Fibroblast of skin of left quadriceps (primary cell): ENCODE measurements around the gene HPS1.

Experiments
- DNase-seq, 2 experiments: peaks; one replicate each; pipeline ENCODE4 v3.0.0-alpha.2; 2013; ENCODE audit warnings: low read depth in 2 of 2

The HPS1 gene

DNA sequence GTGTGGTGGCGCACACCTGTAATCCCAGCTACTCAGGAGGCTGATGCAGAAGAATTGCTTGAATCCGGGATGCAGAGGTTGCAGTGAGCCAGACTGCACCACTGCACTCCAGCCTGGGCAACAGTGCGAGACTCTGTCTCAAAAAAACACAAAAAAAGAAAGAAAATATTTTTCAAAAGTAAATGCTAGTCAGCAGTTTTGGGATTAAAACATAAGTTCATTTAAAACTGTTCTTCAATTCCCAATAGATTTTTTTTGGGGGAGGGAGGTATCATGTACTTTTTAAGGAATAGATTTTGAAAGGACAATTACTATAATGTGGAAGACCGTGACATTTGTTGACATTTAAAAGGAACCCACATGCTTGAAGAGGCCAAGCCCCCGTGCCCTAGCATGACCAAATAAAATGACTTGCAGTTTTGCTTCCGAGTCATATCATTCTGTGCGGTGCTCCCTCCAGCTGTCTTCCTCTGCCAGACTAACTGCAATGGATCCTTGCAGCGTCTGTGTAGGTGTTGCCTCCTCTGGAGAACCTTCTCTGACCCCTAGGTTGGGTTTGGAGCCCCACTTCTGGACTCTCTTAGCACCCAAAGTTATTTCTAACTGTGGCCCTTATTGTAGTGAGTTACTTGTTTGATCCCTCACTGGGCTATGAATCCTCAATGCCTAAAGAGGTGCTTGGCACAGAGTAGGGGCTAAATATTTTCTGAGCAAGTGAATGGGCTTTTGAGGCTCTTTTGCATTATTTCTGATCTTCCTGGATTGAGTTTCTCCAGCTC, 17.4 kb upstream of the HPS1 start:
- no peak for DNase-seq

DNA sequence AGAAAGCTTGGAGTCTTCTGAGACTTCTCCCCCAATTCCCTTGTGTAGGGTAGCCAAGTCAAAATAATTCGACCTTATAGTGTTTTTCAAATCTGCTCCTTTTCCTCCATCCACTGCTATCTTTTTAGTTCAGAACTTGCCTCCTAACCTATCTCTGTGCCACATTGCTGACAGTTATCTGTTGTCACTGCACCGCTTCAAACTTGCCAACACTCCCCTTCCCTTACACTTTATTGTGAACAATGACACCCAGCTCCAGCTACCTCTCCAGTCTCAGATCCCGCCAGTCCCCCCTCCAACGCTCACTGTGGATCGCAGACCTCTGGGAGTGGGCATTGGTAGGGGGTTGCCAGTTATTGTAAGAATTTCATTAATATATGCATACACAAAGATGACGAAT, 16.3 kb upstream of the HPS1 start:
- no peak for DNase-seq

DNA sequence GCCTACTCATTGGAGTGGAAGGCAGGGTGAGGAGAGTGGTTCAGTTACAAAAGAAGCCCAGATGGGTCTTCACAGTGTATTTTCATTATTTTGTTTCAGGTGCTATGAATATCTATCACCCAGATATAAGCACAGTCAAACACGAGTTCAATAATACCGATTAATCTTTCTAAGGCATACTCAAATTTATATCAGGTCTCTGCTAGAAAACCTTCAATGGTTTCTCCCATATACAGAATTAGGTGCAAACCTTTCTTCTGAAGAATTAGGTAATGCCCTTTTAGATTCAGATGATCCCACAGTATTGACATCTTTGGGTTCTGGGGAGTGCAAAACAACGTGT, 14.7 kb upstream of the HPS1 start:
- no peak for DNase-seq

DNA sequence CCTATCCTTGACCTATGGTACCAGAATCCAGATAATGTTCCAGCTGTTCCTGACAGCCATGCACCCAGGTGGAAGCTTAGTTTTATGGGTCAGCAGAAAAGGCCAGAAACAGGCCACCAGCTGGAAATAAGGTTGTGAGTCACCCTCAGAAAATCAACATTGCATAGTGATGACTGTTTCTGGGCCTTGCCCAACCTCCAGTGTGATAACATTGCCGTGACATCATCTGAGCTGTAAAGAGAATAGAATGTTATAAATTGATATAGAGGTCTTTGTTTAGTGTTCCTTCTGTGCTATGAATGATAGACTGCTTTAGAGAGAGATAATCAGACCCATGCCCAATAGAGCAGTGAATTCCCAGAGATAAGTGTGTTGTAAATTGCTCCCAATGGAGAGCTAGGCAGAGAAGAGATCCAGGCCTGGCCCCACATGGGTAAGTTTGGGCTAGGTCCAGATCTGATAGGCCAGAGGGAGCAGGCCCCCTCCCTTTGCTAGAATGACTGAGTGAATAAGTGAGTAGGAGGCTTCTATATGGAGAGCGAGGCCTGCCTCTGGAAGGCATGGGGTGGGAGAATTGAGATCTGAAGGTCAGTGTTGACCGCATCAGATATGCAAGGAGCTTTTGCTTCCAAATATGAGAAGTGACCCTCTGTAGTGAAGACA, 14.2 kb upstream of the HPS1 start:
- peak; percentile 78 to 80 for DNase-seq

DNA sequence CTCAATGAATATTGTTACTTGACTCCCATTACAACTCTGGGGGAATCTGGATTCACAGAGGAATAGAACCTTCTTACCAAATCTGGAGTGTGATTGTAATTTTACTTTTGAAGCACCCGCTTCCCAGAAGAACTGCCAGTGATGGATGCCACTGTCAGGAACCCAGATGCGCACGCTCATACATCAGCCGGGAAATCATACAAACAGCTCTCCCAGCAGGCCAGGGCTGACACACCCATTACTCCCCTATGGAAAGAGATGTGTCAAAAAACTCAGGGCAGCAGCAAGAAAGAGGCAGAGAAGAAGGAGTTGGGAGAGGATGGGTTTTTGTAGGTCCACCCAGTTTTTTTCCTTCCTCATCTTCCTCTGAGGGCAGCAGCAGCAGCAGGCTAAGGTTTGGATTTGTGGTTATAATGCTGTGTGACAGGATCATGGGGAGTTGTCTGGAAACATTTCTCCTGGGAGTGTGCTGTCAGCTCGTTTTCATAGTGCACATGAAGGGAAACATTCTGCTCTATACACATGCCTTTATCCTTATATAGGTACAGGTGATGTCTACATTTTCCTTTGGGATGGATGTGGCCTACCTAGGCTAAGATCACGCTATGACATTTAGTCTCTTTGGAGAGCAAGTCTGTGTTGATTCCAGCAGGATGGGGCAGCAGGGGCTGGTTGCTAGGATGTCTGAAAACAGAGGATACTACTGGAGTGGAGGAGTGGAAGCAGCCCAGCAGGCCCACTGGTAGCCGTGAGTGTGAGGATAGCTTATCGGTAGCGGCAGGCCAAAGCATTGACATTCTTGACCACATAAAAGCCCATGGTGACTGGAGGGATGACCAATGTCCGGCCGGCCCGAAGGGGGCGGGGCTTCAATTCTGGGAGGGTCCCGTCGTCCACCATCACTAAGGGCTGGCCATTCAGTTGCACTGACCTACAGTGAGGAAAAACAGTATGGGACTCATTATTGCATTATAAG, 12.4 kb upstream of the HPS1 start:
- no peak for DNase-seq

DNA sequence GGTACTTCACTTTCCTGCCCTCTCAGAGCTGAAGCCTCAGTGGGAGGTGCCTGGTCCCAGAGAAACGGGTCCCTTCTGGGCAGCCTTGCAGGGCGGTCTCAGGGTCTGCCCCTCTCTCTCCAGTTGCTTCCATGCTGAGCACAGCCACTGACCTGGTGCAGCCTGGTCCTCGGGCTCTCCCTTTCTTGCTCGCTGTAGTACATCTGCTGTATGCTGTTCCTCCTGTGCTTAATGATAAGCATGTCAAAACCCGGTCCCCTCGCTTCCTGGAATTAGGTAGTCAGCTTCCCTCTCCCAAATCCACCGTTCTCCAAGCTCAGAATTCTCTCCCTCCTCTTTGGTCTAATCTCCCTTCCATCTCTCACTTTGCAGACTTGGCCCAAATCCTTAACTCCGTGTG, 11.0 kb upstream of the HPS1 start:
- DNase-seq = no peak

DNA sequence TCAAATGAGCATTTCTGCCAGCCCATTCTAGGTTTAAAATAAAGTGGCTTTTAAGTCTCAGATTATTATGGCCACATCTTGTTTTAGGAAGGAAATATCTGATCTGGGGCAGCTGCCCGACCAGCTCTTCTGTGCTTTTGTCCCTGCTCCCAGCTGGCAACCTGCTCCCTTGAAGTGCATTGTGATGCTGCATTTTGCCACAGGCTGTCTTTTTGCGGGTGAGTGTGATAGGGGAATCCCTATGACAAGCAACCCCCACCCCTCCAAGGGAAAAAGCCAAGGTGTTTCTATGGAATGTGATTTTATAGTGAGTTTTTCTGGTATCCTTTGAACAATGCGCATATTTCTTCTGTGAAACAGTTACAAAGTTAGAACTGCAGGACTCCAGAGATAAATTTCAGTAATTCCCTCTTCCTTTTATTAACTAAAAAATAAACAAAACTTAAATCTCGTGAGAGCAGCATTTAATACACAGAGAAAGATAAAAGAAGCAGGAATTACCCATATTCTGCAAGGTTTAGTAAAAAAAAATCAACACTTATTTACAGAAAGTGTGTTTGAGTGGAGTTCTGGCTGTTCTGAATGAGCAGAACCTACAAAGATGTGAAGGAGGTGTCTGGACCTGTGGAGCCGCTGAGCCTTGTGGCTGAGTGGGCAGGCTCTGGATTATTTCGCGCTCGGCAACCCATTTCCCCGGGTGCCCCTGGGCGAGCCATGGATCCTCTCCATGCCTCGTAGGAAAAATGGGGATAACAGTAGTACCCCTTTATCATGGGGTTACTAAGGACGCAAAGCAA, 10.1 kb upstream of the HPS1 start:
- no peak for DNase-seq

DNA sequence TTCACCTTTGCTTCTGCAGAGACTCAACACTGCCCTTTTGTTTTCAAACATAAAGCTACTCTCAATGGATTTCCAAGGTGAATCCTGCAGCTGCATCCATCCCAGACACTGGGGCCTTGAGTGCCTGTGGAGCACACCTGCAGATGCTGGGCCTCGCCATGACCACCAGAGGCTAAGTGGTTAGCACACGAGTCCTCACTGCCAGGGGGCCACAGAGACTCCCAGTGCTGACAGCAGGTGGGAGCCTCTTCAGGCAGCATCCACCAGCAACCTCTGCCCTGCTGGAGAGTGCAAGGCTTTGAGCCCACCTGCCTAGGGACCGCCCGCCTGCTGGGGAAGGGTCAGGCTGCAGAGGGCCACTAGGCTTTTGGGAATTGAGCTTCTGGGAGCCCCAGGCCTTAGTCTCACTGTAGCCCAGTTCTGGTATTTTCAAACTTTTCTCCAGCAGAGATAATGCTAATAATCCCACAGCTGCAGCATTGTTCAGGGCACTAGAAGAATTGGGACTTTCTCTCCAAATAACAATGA, 9.4 kb upstream of the HPS1 start:
- no peak for DNase-seq

DNA sequence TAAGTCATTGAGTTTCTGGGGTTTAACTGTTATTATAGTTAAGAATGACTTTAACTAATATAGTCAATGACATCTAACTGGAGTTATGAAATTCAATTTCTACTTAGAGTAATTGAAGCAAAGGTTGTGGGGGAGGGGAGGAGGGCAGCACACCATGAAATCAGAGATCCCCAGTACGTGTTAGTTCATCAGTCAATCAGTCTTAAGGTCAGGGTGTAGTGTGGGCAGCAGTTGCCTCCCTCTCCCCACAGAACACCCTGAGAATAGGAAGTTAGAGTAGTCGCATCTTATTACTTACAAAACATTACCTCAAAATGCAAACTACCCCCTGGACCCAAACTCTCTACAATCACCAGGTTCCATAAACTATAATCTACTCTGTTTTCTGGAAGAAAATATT, 7.0 kb upstream of the HPS1 start:
- DNase-seq = no peak

DNA sequence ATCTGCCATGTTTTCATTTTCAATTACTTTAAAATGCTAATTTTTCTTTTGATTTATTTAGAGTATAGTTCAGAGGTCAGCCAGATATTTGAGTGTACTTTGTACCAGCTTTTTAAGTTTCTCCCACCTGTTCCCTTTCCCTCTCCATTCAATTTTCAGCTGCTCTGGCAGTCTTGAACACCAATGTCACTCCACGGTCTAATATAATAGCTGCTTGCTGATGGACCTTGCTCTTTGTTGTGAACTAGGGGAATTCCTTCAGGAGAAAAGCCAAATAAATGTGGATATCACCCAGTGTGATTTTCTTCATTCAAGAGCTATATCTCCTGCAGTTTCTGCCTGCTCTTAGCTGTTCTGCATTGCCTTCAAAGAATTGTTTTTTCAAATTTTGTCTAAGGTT, 3.9 kb upstream of the HPS1 start:
- no peak for DNase-seq

DNA sequence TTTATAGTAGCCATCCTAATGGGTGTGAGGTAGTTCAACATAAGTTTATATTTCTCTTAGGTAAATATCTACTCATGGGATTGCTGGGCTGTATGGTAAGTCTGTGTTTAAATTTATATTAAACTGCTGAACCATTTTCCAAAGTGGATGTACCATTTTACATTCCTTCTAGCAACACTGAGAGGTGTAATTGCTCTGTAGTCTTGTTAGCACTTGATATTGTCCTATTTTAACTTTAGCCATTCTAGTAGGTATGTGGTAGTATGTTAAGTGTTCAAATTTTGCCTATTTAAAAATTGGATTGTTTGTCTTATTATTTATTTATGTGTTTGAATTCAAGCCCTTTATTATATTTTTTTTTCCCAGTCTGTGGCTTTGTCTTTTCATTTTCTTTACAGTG, 2.6 kb upstream of the HPS1 start:
- DNase-seq = no peak

DNA sequence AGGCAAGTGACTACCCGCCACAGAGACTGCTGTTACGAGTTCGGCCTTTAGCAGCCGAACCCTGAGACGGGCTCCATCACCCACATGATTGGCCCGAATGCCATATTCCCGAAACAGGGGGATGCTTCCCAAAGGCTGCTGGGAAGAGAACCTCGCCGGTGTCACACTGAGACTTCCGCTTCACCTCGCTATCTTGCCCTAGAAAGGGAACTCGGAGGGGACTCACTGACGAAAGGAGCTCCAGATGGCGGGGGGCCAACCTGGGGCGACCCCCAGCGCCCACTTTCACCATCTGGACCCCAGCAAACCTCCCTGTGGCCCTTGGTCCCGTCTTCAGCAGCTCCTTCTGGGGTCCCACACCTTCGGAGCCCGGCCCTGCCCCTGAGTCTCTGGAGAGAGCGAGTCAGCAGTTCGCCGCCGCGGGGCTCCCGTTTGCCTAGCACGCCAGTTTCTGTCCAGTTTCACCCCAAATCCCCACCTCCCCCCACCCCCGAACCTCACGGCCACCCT, 529 bp downstream of the HPS1 start:
- DNase-seq = no peak

DNA sequence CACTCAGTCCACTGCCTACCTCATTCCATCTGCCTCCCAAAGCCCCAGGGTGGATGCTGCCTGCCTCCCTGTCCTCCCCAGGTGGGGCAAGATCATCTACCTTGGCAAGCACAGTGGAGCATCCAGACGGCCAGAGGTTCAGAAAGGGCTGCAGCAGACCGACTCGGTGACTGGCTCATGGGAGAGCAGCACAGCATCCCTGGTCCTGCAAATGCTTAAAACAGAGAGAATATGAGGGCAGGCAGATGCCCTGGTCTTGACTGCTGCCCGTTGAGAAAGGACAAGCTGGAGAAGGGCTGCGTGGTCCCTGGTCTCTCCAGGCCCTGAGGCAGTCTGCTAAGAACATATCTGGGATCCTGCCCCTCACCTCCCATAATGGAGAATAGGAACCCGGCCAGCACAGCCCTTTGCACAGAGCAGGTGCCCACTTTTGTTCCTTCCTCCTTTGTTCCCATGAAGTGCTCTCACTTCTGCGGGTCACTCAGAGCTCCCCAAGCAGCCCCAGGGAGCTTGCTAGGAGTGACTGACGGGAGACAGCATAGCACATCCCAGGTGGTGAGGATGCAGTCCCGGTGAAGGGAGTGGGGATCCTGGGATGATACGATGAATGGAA, 1.4 kb downstream of the HPS1 start:
- no peak for DNase-seq

DNA sequence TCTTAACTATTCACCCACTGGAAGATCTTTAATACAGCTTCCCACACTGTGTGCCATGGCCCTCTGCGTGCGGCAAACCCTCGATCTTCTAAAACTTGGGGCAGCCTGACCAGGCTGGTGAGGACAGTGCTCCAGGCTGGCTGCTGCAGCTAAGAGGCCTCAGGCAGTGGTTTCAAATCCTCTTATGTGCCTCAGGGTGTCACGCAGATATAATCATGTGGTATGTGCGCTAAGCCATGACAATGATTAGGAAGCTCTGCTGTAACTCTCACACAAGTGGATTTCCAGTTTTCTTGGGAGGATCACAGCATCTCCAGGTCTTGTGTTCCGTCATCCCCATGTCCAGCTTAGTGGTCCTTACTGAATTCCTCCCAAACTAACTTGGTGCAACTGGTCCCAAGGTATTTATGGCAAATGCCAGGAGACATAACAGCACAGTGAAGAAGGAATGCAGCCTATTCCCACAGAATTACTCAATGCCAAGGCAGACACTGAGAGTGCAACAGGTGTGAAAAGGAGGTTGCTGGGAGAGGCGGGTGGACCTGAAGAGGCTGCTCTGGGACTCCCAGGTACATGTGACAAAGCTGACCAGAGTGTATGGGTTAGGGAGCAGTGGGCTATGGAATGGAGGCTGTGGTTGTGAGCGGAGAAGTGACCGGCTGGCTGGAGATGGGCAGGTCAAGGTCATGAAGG, 2.3 kb downstream of the HPS1 start:
- no peak for DNase-seq

DNA sequence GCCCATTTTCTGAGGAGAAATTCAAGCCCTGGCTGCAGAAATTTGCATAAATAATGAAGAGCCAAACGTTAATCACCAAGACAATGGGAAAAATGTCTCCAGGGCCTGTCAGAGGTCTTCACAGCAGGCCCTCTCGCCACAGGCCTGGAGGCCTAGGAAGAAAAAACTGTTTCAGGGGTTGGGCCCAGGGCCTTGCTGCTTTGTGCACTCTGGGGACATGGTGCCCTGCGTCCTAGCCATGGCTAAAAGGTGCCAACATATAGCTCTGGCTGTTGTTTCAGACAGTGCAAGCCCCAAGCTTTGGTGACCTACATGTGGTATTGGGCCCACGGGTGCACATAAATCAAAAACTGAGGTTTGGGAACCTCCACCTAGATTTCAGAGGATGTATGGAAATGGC, 8.0 kb downstream of the HPS1 start:
- DNase-seq = no peak

DNA sequence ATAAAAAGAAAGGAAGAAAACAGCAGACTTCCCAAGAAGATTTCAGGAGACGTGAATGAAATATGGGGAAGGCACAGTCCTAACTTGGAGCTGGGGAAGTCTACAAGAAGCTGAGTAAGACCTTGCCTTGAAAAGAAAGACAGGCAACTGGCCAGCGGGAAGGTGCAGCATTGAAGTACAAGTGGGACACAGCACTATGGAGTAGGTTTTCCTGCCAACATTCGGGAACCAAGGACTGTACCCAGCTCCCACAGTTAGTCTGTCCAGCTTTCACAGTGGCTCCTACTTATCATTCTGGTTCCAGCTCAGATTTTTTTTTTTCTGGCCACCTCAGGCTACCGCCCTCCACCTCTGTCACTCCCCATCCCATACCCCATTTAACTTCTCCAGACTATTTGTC, 10.0 kb downstream of the HPS1 start:
- no peak for DNase-seq

DNA sequence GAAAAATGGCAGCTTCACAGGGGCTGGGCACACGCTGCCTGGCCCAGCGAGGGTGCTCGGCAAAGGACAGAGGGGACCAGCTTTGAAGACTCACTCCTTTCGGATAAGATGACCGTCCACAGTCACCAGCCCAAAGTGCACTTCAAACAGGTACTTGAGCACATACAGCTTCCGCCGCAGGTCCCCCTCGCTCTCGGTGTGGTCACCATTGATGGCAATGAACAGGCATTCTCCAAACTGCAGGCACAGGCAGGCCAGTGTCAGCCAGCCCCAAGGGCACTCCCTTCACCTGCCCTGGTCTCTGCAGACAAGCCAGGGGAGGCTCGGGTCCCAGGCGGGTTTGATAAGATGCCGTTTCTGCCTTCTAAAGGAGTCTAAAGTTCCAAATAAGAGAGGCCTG, 11.6 kb downstream of the HPS1 start:
- no peak for DNase-seq

DNA sequence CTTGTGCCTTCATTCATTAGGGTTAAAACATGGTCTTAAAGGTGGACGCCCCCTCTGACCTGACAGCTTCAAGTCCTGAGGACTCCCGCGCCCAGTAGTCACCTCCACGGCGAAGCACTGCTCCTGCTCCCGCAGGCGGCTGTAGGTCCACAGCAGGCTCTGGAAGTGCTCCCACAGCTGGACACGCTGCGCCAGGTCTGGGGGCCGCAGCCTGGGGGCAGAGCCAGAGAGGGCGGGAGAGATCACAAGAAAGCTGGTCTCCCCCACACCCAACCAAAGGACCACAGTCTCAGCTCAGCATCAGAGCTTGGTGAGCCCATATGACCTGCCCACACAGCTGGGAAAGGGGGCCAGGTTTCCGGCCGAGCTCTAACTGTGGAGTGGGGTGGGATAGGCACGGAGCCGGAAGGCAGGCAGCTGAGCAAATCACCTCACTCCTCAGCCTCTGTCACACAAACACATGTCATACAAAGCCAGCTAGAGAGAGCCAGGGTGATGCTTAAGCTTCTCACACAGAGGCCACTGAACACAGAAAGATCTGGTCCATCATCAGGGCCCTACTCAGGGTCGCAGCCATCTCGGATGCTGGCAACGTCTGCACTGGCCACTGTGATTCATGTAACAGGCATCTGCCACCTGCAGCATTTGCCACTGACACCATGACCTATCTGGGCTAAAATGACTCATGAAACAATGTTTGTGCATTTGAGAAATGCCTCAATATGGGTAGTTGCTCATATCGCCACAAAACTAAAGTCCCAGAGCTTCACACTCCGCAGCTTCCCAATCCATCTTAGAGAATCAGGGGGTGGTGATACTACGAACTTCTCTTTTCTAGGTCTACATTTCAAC, 12.6 kb downstream of the HPS1 start:
- DNase-seq = no peak

DNA sequence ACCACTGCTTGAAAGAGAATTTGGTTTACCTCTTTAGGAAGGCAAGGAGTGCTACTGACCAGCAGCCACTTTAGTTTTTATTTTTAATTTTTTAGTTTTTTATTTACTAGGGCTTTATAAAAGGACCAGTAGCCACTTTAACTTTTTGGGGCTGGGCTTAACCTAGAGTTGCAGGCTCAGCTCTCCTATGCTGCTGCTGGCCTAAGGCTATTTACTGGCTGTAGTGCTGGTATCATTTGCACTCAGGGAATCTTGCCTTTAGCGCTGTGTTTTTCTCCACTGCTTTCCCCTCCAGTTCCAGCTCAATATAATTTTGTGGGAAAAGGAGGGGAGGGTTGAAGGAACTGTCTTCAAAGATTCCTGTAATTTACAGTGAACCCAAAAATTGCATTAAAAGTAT, 13.4 kb downstream of the HPS1 start:
- no peak for DNase-seq
